DMS114 treated with DMSO at 0.1 percent for 48 hours (cell line): ENCODE results near the gene CLIP4.
A peak's percentile ranks its signal among the peaks of the same experiment; 100 is the strongest.

Experiments used
- DNase-seq: peaks from one replicate; lab custom pipeline; 2025; ENCODE audit not compliant: unreplicated experiment; lab: John Stamatoyannopoulos, UW

CLIP4 gene

DNA sequence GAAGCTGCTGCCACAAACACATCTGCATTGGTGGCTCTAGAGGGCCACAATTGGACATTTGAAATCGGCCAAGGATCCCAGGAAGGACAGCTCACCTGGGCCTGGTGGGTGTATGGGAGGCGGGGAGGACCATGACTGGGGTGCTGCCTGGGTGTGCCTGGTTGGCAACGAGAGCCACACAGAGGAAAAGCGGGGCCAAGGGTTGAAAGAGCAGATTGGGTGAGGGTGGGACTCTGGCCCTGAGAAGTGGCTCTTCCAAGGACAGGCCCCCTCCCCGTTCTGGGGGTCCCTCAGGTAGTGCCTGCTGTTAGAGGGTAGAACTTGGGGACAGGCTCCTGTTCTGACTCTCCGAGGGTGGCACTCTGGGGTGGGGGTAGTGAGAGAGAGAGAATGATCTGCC lies 102.9 kb downstream of the CLIP4 start:
- no peak for DNase-seq

- no peak for DNase-seq
Observed at GRCh38 chr2:29218550-29219125, 103.4 kb downstream of the CLIP4 start.

DNA sequence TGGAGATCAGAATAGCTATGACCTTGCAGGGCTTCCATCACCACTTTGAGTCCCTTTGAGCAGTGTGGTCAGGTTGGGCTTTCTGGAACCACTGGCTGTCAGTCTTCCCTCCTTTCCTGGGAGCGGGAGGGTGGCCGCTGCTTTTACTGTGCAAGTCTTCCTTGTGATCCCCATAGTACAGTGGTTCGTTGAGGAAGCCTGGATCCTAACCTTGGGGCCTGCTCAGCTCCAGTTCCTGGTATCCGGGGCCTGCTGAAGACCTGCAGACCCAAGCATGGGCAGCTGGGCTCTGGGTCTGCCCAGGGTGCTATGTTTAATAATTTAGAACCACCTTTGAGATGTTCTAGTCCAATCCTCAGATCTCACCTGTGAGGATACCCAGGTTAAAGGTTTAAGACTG lies 104.2 kb downstream of the CLIP4 start:
- DNase-seq = no peak

GRCh38 chr2:29220506-29221270 lies 105.5 kb downstream of the CLIP4 start:
- no peak for DNase-seq

- DNase-seq = no peak
Observed at GRCh38 chr2:29222381-29223179, 107.4 kb downstream of the CLIP4 start.

GRCh38 chr2:29223257-29223656 lies 108.0 kb downstream of the CLIP4 start:
- DNase-seq = no peak

DNA sequence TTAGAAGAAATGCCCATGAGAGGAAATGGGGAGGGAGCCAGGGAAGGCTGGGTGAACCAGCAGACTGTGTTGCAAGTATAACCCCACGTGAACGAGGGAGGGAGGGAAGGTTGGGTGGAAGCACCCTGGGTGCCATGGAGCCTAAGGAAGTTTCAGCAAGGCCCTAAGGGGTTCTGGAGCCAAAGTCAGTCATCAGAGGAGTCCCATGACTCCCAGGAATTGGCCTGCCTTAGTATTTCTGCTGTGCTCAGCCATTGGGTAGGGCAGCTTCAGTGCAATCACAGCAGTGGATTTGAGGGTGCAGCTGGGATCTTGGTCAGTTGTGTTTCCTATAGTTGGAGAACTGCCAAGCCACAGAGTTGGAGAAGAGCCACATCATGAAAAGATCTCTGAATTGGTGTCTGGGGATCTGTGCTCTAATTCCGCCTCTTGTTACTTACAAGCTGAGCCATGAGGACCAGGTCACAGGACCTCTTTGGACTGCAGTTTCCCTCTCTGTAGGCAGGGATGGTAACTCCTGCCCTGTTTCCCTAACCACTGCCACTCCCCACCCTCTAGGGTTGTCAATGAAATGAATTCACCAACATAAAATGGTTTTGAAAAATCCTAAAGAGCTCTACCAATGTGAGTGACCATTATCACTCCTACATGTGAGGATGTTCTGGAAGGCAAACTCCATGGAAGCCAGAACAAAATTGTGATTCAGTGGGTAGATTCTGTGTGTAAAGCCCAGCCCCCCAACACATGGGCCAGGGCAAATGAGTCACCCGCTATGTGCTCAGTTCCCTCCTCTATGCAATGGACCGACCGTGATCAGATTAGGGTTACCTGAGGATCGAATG lies 108.9 kb downstream of the CLIP4 start:
- DNase-seq = no peak

- no peak for DNase-seq
Observed at GRCh38 chr2:29224693-29225551, 109.7 kb downstream of the CLIP4 start.

DNA sequence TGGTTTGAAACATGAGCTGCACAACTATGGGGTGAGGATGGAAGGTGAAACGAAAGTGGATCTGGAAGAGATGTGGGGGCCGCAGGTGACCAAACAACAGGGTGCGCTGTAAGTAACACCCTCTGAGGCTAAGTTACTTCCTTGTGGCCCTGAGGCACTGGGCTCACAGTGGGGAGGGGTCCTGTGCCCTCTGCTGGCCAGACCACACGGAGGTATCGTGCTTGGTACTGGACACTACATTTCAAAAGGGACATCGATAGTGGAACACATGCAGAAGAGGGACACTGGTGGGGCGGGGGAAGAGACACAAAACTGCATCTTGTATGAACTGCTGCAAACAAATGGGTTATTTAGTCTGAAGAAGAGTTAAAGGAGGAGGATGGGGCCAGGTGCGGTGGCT lies 110.6 kb downstream of the CLIP4 start:
- DNase-seq = no peak

DNA sequence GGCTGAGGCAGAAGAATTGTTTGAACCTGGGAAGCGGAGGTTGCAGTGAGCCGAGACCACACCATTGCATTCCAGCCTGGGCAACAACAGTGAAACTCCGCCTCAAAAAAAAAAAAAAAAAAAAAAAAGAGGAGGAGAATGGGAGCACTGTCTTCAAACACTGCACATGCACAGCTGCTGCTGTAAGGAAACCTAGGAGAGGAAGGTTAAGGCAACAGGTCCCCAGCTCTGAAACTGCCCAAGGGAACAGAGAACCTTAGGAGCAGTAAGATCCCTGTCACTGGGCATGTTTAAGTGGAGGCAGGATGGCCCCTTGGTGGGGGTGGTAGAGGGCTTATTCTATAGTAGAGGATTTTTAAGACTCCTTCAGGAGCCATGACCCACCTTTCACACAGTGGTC lies 111.2 kb downstream of the CLIP4 start:
- DNase-seq = no peak

DNA sequence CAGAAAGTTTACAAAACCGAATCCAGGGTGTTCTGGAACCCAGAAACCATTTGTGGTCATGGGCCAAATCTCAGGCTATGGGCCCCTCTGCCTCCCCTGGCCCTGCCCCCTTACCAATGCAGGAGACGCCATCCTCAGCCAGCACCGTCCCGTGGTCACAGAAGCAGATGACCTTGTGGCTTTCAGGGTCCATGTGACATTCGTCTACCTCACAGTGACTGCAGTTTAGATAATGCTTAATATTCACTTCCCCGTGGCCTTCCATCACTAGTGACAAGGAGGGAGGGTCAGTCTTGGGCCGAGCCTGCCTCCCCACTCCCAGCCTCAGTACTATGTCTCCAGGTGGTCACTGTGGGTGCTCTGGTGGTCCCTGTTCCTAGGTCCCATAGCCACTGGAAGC lies 111.6 kb downstream of the CLIP4 start:
- DNase-seq = no peak

GRCh38 chr2:29227935-29228675 lies 112.9 kb downstream of the CLIP4 start:
- no peak for DNase-seq

GRCh38 chr2:29228947-29229346 lies 113.7 kb downstream of the CLIP4 start:
- DNase-seq = no peak

DNA sequence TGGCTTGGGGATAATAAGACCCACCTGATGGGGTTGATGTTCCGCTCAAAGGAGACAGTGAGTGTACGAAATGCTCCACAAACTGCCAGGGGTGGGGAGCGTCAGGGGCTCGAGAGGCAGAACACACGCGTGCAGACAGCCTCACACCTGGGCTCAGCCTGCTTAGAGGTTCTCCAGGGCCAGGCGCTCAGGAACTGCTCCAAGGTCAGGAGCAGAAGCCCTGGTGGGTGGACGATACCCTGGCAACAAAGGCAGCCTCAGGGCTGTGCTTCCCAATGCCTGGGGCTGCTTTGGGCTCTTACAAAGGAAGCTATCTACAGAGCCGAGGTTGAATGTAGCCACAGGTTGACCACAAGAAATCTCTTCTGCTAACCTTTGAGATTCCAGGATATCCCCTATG lies 114.4 kb downstream of the CLIP4 start:
- no peak for DNase-seq

- DNase-seq = no peak
Observed at GRCh38 chr2:29232041-29232440, 116.8 kb downstream of the CLIP4 start.

DNA sequence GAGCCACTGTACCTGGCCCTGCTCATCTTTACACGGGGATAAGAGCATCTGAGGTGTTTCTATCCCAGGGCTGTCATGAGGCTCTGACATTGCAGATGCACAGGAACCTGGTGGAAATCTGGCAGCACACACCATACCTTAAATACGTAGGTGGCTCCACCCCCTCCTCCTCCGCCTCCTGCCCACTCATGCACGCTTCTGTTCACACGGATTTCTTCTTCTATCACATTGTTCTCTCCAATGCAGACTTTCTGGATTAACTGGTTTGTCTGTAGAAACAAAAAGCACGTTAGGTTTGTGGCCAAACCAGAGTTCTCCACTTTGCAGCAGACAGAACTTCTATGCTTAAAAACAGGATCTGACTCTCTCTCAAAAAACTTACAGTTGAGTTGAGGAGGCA lies 118.2 kb downstream of the CLIP4 start:
- no peak for DNase-seq

DNA sequence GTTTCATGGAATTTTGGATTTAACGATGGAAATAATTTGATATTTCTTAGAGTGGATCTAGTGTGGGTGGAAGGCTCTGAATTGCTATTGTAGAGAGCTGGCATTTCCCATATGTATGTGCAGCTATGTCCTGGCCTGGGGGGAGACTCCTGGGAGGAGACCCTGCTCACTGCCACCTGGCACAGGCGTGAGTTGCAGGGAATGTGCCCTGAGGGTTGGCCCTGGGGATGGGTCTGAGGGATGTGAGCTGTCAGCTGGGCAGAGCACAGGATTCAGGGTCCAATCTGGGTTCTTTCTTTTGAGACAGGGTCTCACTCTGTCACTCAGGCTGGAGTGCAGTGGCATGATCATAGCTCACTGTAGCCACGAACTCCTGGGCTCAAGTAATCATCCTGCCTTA lies 120.2 kb downstream of the CLIP4 start:
- no peak for DNase-seq

GRCh38 chr2:29236074-29236473 lies 120.9 kb downstream of the CLIP4 start:
- DNase-seq = no peak

DNA sequence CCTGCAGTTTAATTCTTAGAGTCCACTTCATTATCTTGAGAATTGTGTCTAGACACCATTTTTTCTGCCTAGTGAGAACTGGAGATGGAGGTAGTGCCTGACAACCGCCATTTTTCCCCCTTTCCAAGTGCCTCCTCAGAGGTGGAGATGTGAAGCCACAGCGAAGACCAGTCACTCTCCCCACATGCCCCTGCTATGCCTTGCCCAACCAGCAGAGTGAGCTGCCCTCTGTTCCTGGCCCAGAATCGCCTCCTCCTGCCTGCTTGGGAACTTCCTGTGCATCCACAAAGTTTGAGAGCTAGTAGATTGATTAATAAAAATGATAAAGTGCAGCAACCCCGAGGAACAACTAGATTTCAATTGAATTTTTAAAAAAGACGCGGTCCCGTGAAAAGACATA lies 123.3 kb downstream of the CLIP4 start:
- peak; percentile 6 for DNase-seq
